ENCODE data around the gene RHEB.

The RHEB gene

GRCh38 chr7:151437159-151437553, 82.5 kb downstream of the RHEB start:
- Histone ChIP-seq H4K5ac (ENCODE audit: low read length) (no peak overlapping the region), H3K4me3 (ENCODE audit: low read length) (no peak overlapping the region), H3K36me3 (ENCODE audit: control insufficient read depth, insufficient read depth, low read length) (no peaks in the 10 kb centered on the region), H3K4me2 (ENCODE audit: low read length) (no peak overlapping the region), H3K79me2 (ENCODE audit: control insufficient read depth, insufficient read depth, low read length) (no peaks in the 10 kb centered on the region), H2BK15ac (replicated peaks; ENCODE audit: low read depth) (no peak overlapping the region), H2AK5ac (ENCODE audit: low read length) (no peak overlapping the region), H3K27me3 (ENCODE audit: insufficient read depth, low read length, poor library complexity) (no peaks in the 10 kb centered on the region), H2BK5ac (ENCODE audit: low read length) (no peak overlapping the region), H3K9ac (ENCODE audit: low read length) (no peak overlapping the region), H2BK120ac (ENCODE audit: low read depth, low read length) (no peak overlapping the region), H3K23ac (ENCODE audit: low read length) (no peak overlapping the region), H3K79me1 (ENCODE audit: low read length) (no peaks in the 10 kb centered on the region), H3K4ac (ENCODE audit: low read depth, low read length) (no peak overlapping the region), H3K56ac (ENCODE audit: low read length) (no peak overlapping the region), H4K8ac (ENCODE audit: low read depth, low read length) (no peak overlapping the region), H3K4me1 (ENCODE audit: control insufficient read depth, low read depth, low read length) (peaks cover 2% of the 10 kb centered on the region), H3K27ac (ENCODE audit: low read depth, low read length) (no peak overlapping the region), H3K18ac (ENCODE audit: low read length) (no peak overlapping the region)
- no peak for DNase-seq
- WGBS (ENCODE audit: extremely low coverage, insufficient coverage, low lambda C conversion rate): no CpG with 5 or more reads among the region's 13 CpGs

- H3K18ac ChIP-seq (ENCODE audit: low read length): no peak overlapping the region
- H3K27me3 ChIP-seq (ENCODE audit: insufficient read depth, low read length, poor library complexity): no peaks in the 10 kb centered on the region
- no peak overlapping the region for H2AK5ac ChIP-seq (ENCODE audit: low read length)
- H3K56ac ChIP-seq (ENCODE audit: low read length): no peak overlapping the region
- peaks cover 2% of the 10 kb centered on the region for H3K4me1 ChIP-seq (ENCODE audit: control insufficient read depth, low read depth, low read length)
- H3K79me2 ChIP-seq (ENCODE audit: control insufficient read depth, insufficient read depth, low read length): no peaks in the 10 kb centered on the region
- no peak overlapping the region for H4K8ac ChIP-seq (ENCODE audit: low read depth, low read length)
- H3K4ac ChIP-seq (ENCODE audit: low read depth, low read length): no peak overlapping the region
- H2BK15ac ChIP-seq (replicated peaks; ENCODE audit: low read depth): no peak overlapping the region
- no peaks in the 10 kb centered on the region for H3K79me1 ChIP-seq (ENCODE audit: low read length)
- no peak overlapping the region for H3K23ac ChIP-seq (ENCODE audit: low read length)
- WGBS (ENCODE audit: extremely low coverage, insufficient coverage, low lambda C conversion rate): no CpG with 5 or more reads among the region's 9 CpGs
- H4K5ac ChIP-seq (ENCODE audit: low read length): no peak overlapping the region
- H3K4me2 ChIP-seq (ENCODE audit: low read length): no peak overlapping the region
- H3K9ac ChIP-seq (ENCODE audit: low read length): no peak overlapping the region
- no peak overlapping the region for H3K27ac ChIP-seq (ENCODE audit: low read depth, low read length)
- no peak for DNase-seq
- no peak overlapping the region for H3K4me3 ChIP-seq (ENCODE audit: low read length)
- H3K36me3 ChIP-seq (ENCODE audit: control insufficient read depth, insufficient read depth, low read length): no peaks in the 10 kb centered on the region
- no peak overlapping the region for H2BK5ac ChIP-seq (ENCODE audit: low read length)
- H2BK120ac ChIP-seq (ENCODE audit: low read depth, low read length): no peak overlapping the region
Observed at GRCh38 chr7:151436446-151437158, 83.1 kb downstream of the RHEB start.

DNA sequence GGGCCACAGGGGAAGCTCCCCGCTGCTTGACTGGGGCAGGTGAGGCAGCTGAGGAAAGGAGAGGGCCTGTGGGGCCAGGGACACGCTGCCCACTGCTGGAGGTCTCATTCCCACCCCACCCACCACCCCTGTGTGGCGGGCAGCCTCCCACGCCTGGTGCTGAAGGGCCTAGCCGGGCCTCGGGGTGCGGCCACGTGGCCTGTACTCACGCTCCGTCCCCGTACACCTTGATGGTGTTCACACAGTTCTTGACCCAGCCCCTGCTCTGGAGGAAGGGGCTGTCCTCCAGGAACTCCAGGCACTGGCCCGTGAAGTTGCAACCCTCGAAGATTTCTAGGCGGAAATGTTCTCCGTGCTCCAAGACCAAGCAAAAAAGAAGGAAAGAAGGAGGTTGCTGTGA, 83.7 kb downstream of the RHEB start:
- no CpG with 5 or more reads among the region's 15 CpGs for WGBS (ENCODE audit: extremely low coverage, insufficient coverage, low lambda C conversion rate)
- no peak for DNase-seq
- H3K79me1 ChIP-seq (ENCODE audit: low read length): no peaks in the 10 kb centered on the region
- H3K27ac ChIP-seq (ENCODE audit: low read depth, low read length): no peak overlapping the region
- H3K56ac ChIP-seq (ENCODE audit: low read length): no peak overlapping the region
- no peak overlapping the region for H2BK15ac ChIP-seq (replicated peaks; ENCODE audit: low read depth)
- no peaks in the 10 kb centered on the region for H3K27me3 ChIP-seq (ENCODE audit: insufficient read depth, low read length, poor library complexity)
- no peaks in the 10 kb centered on the region for H3K36me3 ChIP-seq (ENCODE audit: control insufficient read depth, insufficient read depth, low read length)
- no peak overlapping the region for H3K4me3 ChIP-seq (ENCODE audit: low read length)
- no peak overlapping the region for H3K23ac ChIP-seq (ENCODE audit: low read length)
- H2AK5ac ChIP-seq (ENCODE audit: low read length): no peak overlapping the region
- no peak overlapping the region for H4K8ac ChIP-seq (ENCODE audit: low read depth, low read length)
- H3K18ac ChIP-seq (ENCODE audit: low read length): no peak overlapping the region
- H3K4me2 ChIP-seq (ENCODE audit: low read length): no peak overlapping the region
- no peak overlapping the region for H3K4ac ChIP-seq (ENCODE audit: low read depth, low read length)
- no peaks in the 10 kb centered on the region for H3K79me2 ChIP-seq (ENCODE audit: control insufficient read depth, insufficient read depth, low read length)
- H3K4me1 ChIP-seq (ENCODE audit: control insufficient read depth, low read depth, low read length): peaks cover 2% of the 10 kb centered on the region
- no peak overlapping the region for H2BK5ac ChIP-seq (ENCODE audit: low read length)
- no peak overlapping the region for H3K9ac ChIP-seq (ENCODE audit: low read length)
- no peak overlapping the region for H2BK120ac ChIP-seq (ENCODE audit: low read depth, low read length)
- H4K5ac ChIP-seq (ENCODE audit: low read length): no peak overlapping the region

- no peaks in the 10 kb centered on the region for H3K27me3 ChIP-seq (ENCODE audit: insufficient read depth, low read length, poor library complexity)
Observed at GRCh38 chr7:151435103-151435916, 84.4 kb downstream of the RHEB start.

DNA sequence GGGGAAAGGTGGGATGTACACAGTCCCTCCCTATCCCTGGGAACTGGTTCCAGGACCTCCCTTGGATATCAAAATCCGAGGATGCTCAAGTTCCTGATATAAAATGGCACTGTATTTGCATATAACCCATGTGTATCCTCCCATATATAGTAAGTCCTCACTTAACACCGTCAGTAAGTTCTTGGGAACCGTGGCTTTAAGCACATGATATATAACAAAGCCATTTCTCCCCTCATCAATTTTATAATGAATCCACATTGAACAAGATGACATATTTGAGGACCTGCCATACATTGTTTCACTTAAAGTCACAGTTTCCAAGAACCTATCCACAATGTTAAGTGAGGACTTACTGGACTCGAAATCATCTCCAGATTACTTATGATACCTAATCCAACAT, 85.1 kb downstream of the RHEB start:
- H3K4me2 ChIP-seq (ENCODE audit: low read length): no peak overlapping the region
- no peaks in the 10 kb centered on the region for H3K36me3 ChIP-seq (ENCODE audit: control insufficient read depth, insufficient read depth, low read length)
- DNase-seq: no peak
- no peaks in the 10 kb centered on the region for H3K27me3 ChIP-seq (ENCODE audit: insufficient read depth, low read length, poor library complexity)
- peaks cover 4% of the 10 kb centered on the region for H3K4me1 ChIP-seq (ENCODE audit: control insufficient read depth, low read depth, low read length)
- H3K79me2 ChIP-seq (ENCODE audit: control insufficient read depth, insufficient read depth, low read length): no peaks in the 10 kb centered on the region
- H2BK120ac ChIP-seq (ENCODE audit: low read depth, low read length): no peak overlapping the region
- no CpG with 5 or more reads among the region's 4 CpGs for WGBS (ENCODE audit: extremely low coverage, insufficient coverage, low lambda C conversion rate)
- H3K18ac ChIP-seq (ENCODE audit: low read length): no peak overlapping the region
- H4K8ac ChIP-seq (ENCODE audit: low read depth, low read length): no peak overlapping the region
- no peak overlapping the region for H2BK15ac ChIP-seq (replicated peaks; ENCODE audit: low read depth)
- no peak overlapping the region for H2AK5ac ChIP-seq (ENCODE audit: low read length)
- H3K27ac ChIP-seq (ENCODE audit: low read depth, low read length): no peak overlapping the region
- no peak overlapping the region for H3K23ac ChIP-seq (ENCODE audit: low read length)
- no peak overlapping the region for H4K5ac ChIP-seq (ENCODE audit: low read length)
- H2BK5ac ChIP-seq (ENCODE audit: low read length): no peak overlapping the region
- H3K79me1 ChIP-seq (ENCODE audit: low read length): no peaks in the 10 kb centered on the region
- no peak overlapping the region for H3K9ac ChIP-seq (ENCODE audit: low read length)
- H3K56ac ChIP-seq (ENCODE audit: low read length): no peak overlapping the region
- H3K4ac ChIP-seq (ENCODE audit: low read depth, low read length): no peak overlapping the region
- no peak overlapping the region for H3K4me3 ChIP-seq (ENCODE audit: low read length)

More at GRCh38 chr7:151435103-151435916, 84.4 kb downstream of the RHEB start:
- H3K56ac ChIP-seq (ENCODE audit: low read length): no peak overlapping the region
- H2BK15ac ChIP-seq (replicated peaks; ENCODE audit: low read depth): no peak overlapping the region
- no peak overlapping the region for H4K5ac ChIP-seq (ENCODE audit: low read length)
- H3K79me1 ChIP-seq (ENCODE audit: low read length): no peaks in the 10 kb centered on the region
- no peak overlapping the region for H2BK5ac ChIP-seq (ENCODE audit: low read length)
- peaks cover 2% of the 10 kb centered on the region for H3K4me1 ChIP-seq (ENCODE audit: control insufficient read depth, low read depth, low read length)
- no peak for DNase-seq
- H3K9ac ChIP-seq (ENCODE audit: low read length): no peak overlapping the region
- no peak overlapping the region for H3K27ac ChIP-seq (ENCODE audit: low read depth, low read length)
- no peak overlapping the region for H3K18ac ChIP-seq (ENCODE audit: low read length)
- no peak overlapping the region for H3K23ac ChIP-seq (ENCODE audit: low read length)
- H3K4me3 ChIP-seq (ENCODE audit: low read length): no peak overlapping the region
- H3K79me2 ChIP-seq (ENCODE audit: control insufficient read depth, insufficient read depth, low read length): no peaks in the 10 kb centered on the region
- no peak overlapping the region for H3K4ac ChIP-seq (ENCODE audit: low read depth, low read length)
- no peaks in the 10 kb centered on the region for H3K36me3 ChIP-seq (ENCODE audit: control insufficient read depth, insufficient read depth, low read length)
- no peak overlapping the region for H3K4me2 ChIP-seq (ENCODE audit: low read length)
- H2BK120ac ChIP-seq (ENCODE audit: low read depth, low read length): no peak overlapping the region
- WGBS (ENCODE audit: extremely low coverage, insufficient coverage, low lambda C conversion rate): no CpG with 5 or more reads among the region's 20 CpGs
- no peak overlapping the region for H4K8ac ChIP-seq (ENCODE audit: low read depth, low read length)
- no peak overlapping the region for H2AK5ac ChIP-seq (ENCODE audit: low read length)
